HEK293 (cell line): ENCODE measurements around the gene PYY.

Experiments used
- CTCF ChIA-PET: fragments of 350-600 bp; formaldehyde crosslinking; extraction: SDS; loops from one replicate; lab custom pipeline; 2021; ENCODE audit warnings: antibody characterized with exemption; lab: Yijun Ruan, JAX
- POLR2A ChIA-PET: fragments of 300-600 bp; formaldehyde crosslinking; extraction: SDS; loops from one replicate; lab custom pipeline; 2020; ENCODE audit warnings: antibody characterized with exemption, inconsistent platforms; lab: Yijun Ruan, JAX
- H3K27ac ChIP-seq: fragments of 200-500 bp; sonication (Bioruptor generic); 2 replicates; pipeline ENCODE4 v1.5.1; 2014; ENCODE audit warnings: low read depth, low read length, control low read depth, inconsistent platforms; ENCODE audit errors: extremely low read depth
- H3K36me3 ChIP-seq, 2 experiments: fragments of 200-500 bp in 1 of 2; sonication (Bioruptor generic) in 1 of 2; 1 replicate in 1 of 2; 2 replicates in 1 of 2; pipeline ENCODE4 v1.5.1; 2014 to 2017; ENCODE audit warnings: inconsistent platforms in 2 of 2, low read length in 2 of 2; ENCODE audit not compliant: control insufficient read depth in 2 of 2, insufficient read depth in 1 of 2
- H3K4me1 ChIP-seq: fragments of 200-500 bp; sonication (Bioruptor generic); 2 replicates; pipeline ENCODE4 v1.5.1; 2014; ENCODE audit warnings: mild to moderate bottlenecking, low read length, inconsistent platforms; ENCODE audit not compliant: control insufficient read depth, insufficient read depth
- H3K4me3 ChIP-seq: 2 replicates; pipeline ENCODE4 v1.5.1; 2011; ENCODE audit warnings: low read depth, mild to moderate bottlenecking, control low read depth, low read length, moderate library complexity
- H3K9me3 ChIP-seq: fragments of 200-500 bp; sonication (Bioruptor generic); 2 replicates; pipeline ENCODE4 v1.5.1; 2014; ENCODE audit warnings: low read depth, low read length, inconsistent platforms; ENCODE audit not compliant: control insufficient read depth, insufficient read depth
- BCL11B ChIP-seq: fragments of 450-650 bp; formaldehyde crosslinking; IDR thresholded peaks from 2 replicates; pipeline ENCODE4 v1.5.1; 2016; ENCODE audit warnings: low read depth, missing biosample characterization, missing genetic modification characterization
- EGR2 ChIP-seq: fragments of 450-650 bp; formaldehyde crosslinking; IDR thresholded peaks from 2 replicates; pipeline ENCODE4 v1.5.1; 2016; ENCODE audit warnings: low read depth, missing biosample characterization, missing genetic modification characterization
- GLIS1 ChIP-seq: fragments of 450-650 bp; formaldehyde crosslinking; IDR thresholded peaks from 2 replicates; pipeline ENCODE4 v1.5.1; 2016; ENCODE audit warnings: missing biosample characterization, missing genetic modification characterization
- KLF9 ChIP-seq: fragments of 450-650 bp; formaldehyde crosslinking; IDR thresholded peaks from 2 replicates; pipeline ENCODE4 v1.5.1; 2016; ENCODE audit warnings: missing biosample characterization, missing genetic modification characterization, low read depth
- OSR2 ChIP-seq: fragments of 450-650 bp; formaldehyde crosslinking; IDR thresholded peaks from 2 replicates; pipeline ENCODE4 v1.5.1; 2016; ENCODE audit warnings: missing biosample characterization, missing genetic modification characterization
- RBAK ChIP-seq: fragments of 450-650 bp; formaldehyde crosslinking; IDR thresholded peaks from 2 replicates; pipeline ENCODE4 v1.5.1; 2016; ENCODE audit warnings: missing biosample characterization, missing genetic modification characterization
- REST ChIP-seq: fragments of 450-650 bp; formaldehyde crosslinking; IDR thresholded peaks from 2 replicates; pipeline ENCODE4 v1.5.1; 2016; ENCODE audit warnings: missing biosample characterization, missing genetic modification characterization
- SETDB1 ChIP-seq: IDR thresholded peaks from one replicate; pipeline ENCODE4 v1.6.1; 2017; ENCODE audit warnings: mild to moderate bottlenecking, low read length, moderate library complexity, mixed read lengths; ENCODE audit not compliant: insufficient read length
- ZBTB17 ChIP-seq: fragments of 450-650 bp; formaldehyde crosslinking; IDR thresholded peaks from 2 replicates; pipeline ENCODE4 v1.5.1; 2016; ENCODE audit warnings: missing biosample characterization, missing genetic modification characterization
- ZFHX2 ChIP-seq: fragments of 450-650 bp; formaldehyde crosslinking; conservative IDR thresholded peaks from 2 replicates; pipeline ENCODE4 v1.5.1; 2016; ENCODE audit warnings: missing biosample characterization, missing genetic modification characterization
- ZIC2 ChIP-seq: fragments of 450-650 bp; formaldehyde crosslinking; IDR thresholded peaks from 2 replicates; pipeline ENCODE4 v1.5.1; 2016; ENCODE audit warnings: missing biosample characterization, missing genetic modification characterization
- ZNF112 ChIP-seq: fragments of 450-650 bp; formaldehyde crosslinking; IDR thresholded peaks from 2 replicates; pipeline ENCODE4 v1.5.0; 2017; ENCODE audit warnings: missing biosample characterization, missing genetic modification characterization
- ZNF132 ChIP-seq: fragments of 450-650 bp; formaldehyde crosslinking; IDR thresholded peaks from 2 replicates; pipeline ENCODE4 v1.5.1; 2017; ENCODE audit warnings: missing biosample characterization, missing genetic modification characterization, borderline replicate concordance
- ZNF133 ChIP-seq: fragments of 450-650 bp; formaldehyde crosslinking; IDR thresholded peaks from 2 replicates; pipeline ENCODE4 v1.5.1; 2016; ENCODE audit warnings: missing biosample characterization, missing genetic modification characterization
- ZNF146 ChIP-seq: fragments of 450-650 bp; formaldehyde crosslinking; IDR thresholded peaks from 2 replicates; pipeline ENCODE4 v1.5.1; 2016; ENCODE audit warnings: missing biosample characterization, missing genetic modification characterization
- ZNF174 ChIP-seq: fragments of 450-650 bp; formaldehyde crosslinking; IDR thresholded peaks from 2 replicates; pipeline ENCODE4 v1.5.0; 2017; ENCODE audit warnings: missing biosample characterization, mild to moderate bottlenecking, missing genetic modification characterization
- ZNF211 ChIP-seq: fragments of 450-650 bp; formaldehyde crosslinking; IDR thresholded peaks from 2 replicates; pipeline ENCODE4 v1.5.1; 2016; ENCODE audit warnings: low read depth, missing biosample characterization, missing genetic modification characterization
- ZNF223 ChIP-seq: fragments of 450-650 bp; formaldehyde crosslinking; IDR thresholded peaks from 2 replicates; pipeline ENCODE4 v1.5.1; 2016; ENCODE audit warnings: missing biosample characterization, missing genetic modification characterization
- ZNF23 ChIP-seq: fragments of 450-650 bp; formaldehyde crosslinking; IDR thresholded peaks from 2 replicates; pipeline ENCODE4 v1.5.1; 2016; ENCODE audit warnings: missing biosample characterization, missing genetic modification characterization, borderline replicate concordance
- ZNF335 ChIP-seq: fragments of 450-650 bp; formaldehyde crosslinking; conservative IDR thresholded peaks from 2 replicates; pipeline ENCODE4 v1.5.1; 2016; ENCODE audit warnings: missing biosample characterization, missing genetic modification characterization
- ZNF366 ChIP-seq: fragments of 450-650 bp; formaldehyde crosslinking; conservative IDR thresholded peaks from 2 replicates; pipeline ENCODE4 v1.5.1; 2016; ENCODE audit warnings: missing biosample characterization, missing genetic modification characterization
- ZNF433 ChIP-seq: fragments of 450-650 bp; formaldehyde crosslinking; IDR thresholded peaks from 2 replicates; pipeline ENCODE4 v1.5.1; 2016; ENCODE audit warnings: missing biosample characterization, missing genetic modification characterization, low read depth
- ZNF48 ChIP-seq: fragments of 450-650 bp; formaldehyde crosslinking; IDR thresholded peaks from 2 replicates; pipeline ENCODE4 v1.5.1; 2016; ENCODE audit warnings: missing biosample characterization, missing genetic modification characterization
- ZNF610 ChIP-seq: fragments of 450-650 bp; formaldehyde crosslinking; IDR thresholded peaks from 2 replicates; pipeline ENCODE4 v1.5.1; 2016; ENCODE audit warnings: missing biosample characterization, missing genetic modification characterization, borderline replicate concordance
- ZNF701 ChIP-seq: fragments of 450-650 bp; formaldehyde crosslinking; IDR thresholded peaks from 2 replicates; pipeline ENCODE4 v1.5.1; 2016; ENCODE audit warnings: missing biosample characterization, missing genetic modification characterization
- ZNF768 ChIP-seq: fragments of 450-650 bp; formaldehyde crosslinking; IDR thresholded peaks from 2 replicates; pipeline ENCODE4 v1.5.1; 2018; ENCODE audit warnings: missing biosample characterization, mild to moderate bottlenecking, missing genetic modification characterization
- ZNF776 ChIP-seq: fragments of 450-650 bp; formaldehyde crosslinking; IDR thresholded peaks from 2 replicates; pipeline ENCODE4 v1.5.0; 2017; ENCODE audit warnings: missing biosample characterization, missing genetic modification characterization, borderline replicate concordance
- ZNF843 ChIP-seq: fragments of 450-650 bp; formaldehyde crosslinking; IDR thresholded peaks from 2 replicates; pipeline ENCODE4 v1.5.1; 2016; ENCODE audit warnings: missing biosample characterization, missing genetic modification characterization
- TF ChIP-seq, protein P1 (sequence below): fragments of 450-650 bp; formaldehyde crosslinking; IDR thresholded peaks from 2 replicates; pipeline ENCODE4 v1.5.1; 2016; ENCODE audit warnings: missing biosample characterization, missing genetic modification characterization
- TF ChIP-seq, protein P2 (sequence below): fragments of 450-650 bp; formaldehyde crosslinking; IDR thresholded peaks from 2 replicates; pipeline ENCODE4 v1.5.1; 2016; ENCODE audit warnings: missing biosample characterization, missing genetic modification characterization
- TF ChIP-seq, protein P3 (sequence below): fragments of 450-650 bp; formaldehyde crosslinking; IDR thresholded peaks from 2 replicates; pipeline ENCODE4 v1.5.1; 2016; ENCODE audit warnings: missing biosample characterization, missing genetic modification characterization

PYY gene

DNA sequence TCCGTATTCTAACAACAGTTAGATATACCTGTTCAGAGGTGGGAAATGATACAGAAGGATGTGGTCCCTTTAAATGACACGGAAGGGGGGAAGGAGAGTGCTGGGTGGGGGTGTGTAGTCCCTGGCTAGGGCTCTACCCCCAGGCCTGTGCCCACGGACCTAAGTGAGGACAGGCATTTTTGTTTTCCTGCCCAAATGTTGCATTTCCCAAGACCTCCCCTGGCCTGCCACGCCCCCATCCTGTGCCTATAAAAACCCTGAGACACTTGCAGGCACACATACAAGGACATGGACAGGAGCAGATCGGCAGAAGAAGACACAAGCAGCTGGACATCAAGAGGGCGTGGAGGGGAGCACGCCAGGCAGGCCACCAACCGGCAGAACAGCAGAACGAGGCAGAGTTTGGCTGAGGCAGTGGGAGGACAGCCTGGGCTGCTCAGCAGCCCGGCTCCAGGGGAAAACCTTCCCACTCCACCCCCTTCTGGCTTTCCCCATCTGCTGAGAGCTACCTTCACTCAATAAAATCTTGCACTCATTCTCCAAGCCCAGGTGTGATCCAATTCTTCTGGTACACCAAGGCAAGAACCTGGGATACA, 33.1 kb downstream of the PYY start:
- Histone ChIP-seq H3K4me3 (no peak overlapping the region), H3K4me1 (no peaks in the 10 kb centered on the region), H3K27ac (no peak overlapping the region), H3K9me3 (no peaks in the 10 kb centered on the region), H3K36me3 (no peaks in the 10 kb centered on the region)
- POLR2A ChIA-PET = no interaction called here
- CTCF ChIA-PET = interaction anchor here (0.7 to 1.4 kb wide), 5 partner anchors 10 to 1188 kb away, joined by 3 to 6 read pairs (median 4); no protein-coding TSS in a partner anchor
- TF ChIP-seq ZNF146 (tag by site-specific recombination) (no peak), ZNF174 (tag by site-specific recombination) (no peak), ZNF223 (tag by site-specific recombination) (no peak), ZBTB17 (tag by site-specific recombination) (no peak), ZNF701 (tag by site-specific recombination) (no peak), ZNF610 (tag by site-specific recombination) (no peak), ZNF366 (tag by site-specific recombination) (no peak), ZNF23 (no peak), EGR2 (peak; percentile 65), RBAK (tag by site-specific recombination) (no peak), KLF9 (peak; percentile 66), OSR2 (no peak), REST (tag by site-specific recombination) (no peak), ZNF132 (tag by site-specific recombination) (no peak), ZNF335 (tag by site-specific recombination) (no peak), ZNF211 (no peak), ZNF843 (tag by site-specific recombination) (no peak), ZNF768 (tag by site-specific recombination) (no peak), ZNF133 (tag by site-specific recombination) (no peak), SETDB1 (no peak), GLIS1 (tag by site-specific recombination) (peak; percentile 56), ZFHX2 (tag by site-specific recombination) (peak; percentile 69), BCL11B (no peak), ZNF776 (no peak), ZIC2 (tag by site-specific recombination) (no peak; the same call in 1 of the 2 replicates), ZNF112 (no peak), ZNF433 (tag by site-specific recombination) (no peak), ZNF48 (tag by site-specific recombination) (no peak)
- TF ChIP-seq, protein P1, sequence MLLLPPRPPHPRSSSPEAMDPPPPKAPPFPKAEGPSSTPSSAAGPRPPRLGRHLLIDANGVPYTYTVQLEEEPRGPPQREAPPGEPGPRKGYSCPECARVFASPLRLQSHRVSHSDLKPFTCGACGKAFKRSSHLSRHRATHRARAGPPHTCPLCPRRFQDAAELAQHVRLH (tag by site-specific recombination) = no peak
- TF ChIP-seq, protein P2, sequence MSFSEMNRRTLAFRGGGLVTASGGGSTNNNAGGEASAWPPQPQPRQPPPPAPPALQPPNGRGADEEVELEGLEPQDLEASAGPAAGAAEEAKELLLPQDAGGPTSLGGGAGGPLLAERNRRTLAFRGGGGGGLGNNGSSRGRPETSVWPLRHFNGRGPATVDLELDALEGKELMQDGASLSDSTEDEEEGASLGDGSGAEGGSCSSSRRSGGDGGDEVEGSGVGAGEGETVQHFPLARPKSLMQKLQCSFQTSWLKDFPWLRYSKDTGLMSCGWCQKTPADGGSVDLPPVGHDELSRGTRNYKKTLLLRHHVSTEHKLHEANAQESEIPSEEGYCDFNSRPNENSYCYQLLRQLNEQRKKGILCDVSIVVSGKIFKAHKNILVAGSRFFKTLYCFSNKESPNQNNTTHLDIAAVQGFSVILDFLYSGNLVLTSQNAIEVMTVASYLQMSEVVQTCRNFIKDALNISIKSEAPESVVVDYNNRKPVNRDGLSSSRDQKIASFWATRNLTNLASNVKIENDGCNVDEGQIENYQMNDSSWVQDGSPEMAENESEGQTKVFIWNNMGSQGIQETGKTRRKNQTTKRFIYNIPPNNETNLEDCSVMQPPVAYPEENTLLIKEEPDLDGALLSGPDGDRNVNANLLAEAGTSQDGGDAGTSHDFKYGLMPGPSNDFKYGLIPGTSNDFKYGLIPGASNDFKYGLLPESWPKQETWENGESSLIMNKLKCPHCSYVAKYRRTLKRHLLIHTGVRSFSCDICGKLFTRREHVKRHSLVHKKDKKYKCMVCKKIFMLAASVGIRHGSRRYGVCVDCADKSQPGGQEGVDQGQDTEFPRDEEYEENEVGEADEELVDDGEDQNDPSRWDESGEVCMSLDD (tag by site-specific recombination) = no peak
- TF ChIP-seq, protein P3, sequence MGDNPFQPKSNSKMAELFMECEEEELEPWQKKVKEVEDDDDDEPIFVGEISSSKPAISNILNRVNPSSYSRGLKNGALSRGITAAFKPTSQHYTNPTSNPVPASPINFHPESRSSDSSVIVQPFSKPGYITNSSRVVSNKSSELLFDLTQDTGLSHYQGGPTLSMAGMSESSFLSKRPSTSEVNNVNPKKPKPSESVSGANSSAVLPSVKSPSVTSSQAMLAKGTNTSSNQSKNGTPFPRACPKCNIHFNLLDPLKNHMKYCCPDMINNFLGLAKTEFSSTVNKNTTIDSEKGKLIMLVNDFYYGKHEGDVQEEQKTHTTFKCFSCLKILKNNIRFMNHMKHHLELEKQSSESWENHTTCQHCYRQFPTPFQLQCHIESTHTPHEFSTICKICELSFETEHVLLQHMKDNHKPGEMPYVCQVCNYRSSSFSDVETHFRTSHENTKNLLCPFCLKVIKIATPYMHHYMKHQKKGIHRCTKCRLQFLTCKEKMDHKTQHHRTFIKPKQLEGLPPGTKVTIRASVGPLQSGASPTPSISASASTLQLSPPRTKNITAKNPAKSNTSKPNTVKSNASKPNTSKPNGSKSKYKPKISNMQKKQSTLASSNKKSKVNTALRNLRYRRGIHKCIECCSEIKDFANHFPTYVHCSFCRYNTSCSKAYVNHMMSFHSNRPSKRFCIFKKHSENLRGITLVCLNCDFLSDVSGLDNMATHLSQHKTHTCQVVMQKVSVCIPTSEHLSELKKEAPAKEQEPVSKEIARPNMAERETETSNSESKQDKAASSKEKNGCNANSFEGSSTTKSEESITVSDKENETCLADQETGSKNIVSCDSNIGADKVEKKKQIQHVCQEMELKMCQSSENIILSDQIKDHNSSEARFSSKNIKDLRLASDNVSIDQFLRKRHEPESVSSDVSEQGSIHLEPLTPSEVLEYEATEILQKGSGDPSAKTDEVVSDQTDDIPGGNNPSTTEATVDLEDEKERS (tag by site-specific recombination) = no peak
